Keratinocyte (primary cell): ENCODE measurements around the gene AGAP1. TPM values are rescaled to one million over a fixed set of nuclear protein-coding genes. Genes with fewer than 3 reads are reported as not detected.

Experiments used
- DNase-seq: peaks from one replicate; pipeline ENCODE4 v3.0.0-alpha.2; 2011; ENCODE audit warnings: low read depth, missing footprints, low spot score
- FAIRE-seq: peaks from 2 replicates; lab custom pipeline; 2011; peaks lifted over from hg19 to GRCh38; lab: Jason Lieb, UNC
- H2AFZ ChIP-seq: 2 replicates; pipeline ENCODE4 v1.6.0; 2012; ENCODE audit warnings: low read length, control low read depth, inconsistent platforms; ENCODE audit not compliant: control insufficient read depth
- H3K27ac ChIP-seq: 2 replicates; pipeline ENCODE4 v1.5.1; 2011; ENCODE audit warnings: low read length; ENCODE audit not compliant: control insufficient read depth, insufficient read depth
- H3K27me3 ChIP-seq: 3 replicates; pipeline ENCODE4 v1.6.0; 2011; ENCODE audit warnings: low read length; ENCODE audit not compliant: control insufficient read depth, insufficient read depth; ENCODE audit errors: extremely low read depth
- H3K36me3 ChIP-seq, 2 experiments: 2 replicates in 1 of 2; 3 replicates in 1 of 2; pipeline ENCODE4 v1.5.1; 2011; ENCODE audit warnings: low read length in 2 of 2, mild to moderate bottlenecking in 1 of 2; ENCODE audit not compliant: control insufficient read depth in 2 of 2, insufficient read depth in 2 of 2; ENCODE audit errors: extremely low read depth in 1 of 2
- H3K4me1 ChIP-seq: 3 replicates; pipeline ENCODE4 v1.5.1; 2011; ENCODE audit warnings: low read length; ENCODE audit not compliant: control insufficient read depth, insufficient read depth; ENCODE audit errors: extremely low read depth
- H3K4me2 ChIP-seq: 3 replicates; pipeline ENCODE4 v1.6.0; 2011; ENCODE audit warnings: low read depth, low read length; ENCODE audit not compliant: control insufficient read depth, insufficient read depth; ENCODE audit errors: extremely low read depth
- H3K4me3 ChIP-seq, 3 experiments: fragments of 200-600 bp in 1 of 3; sonication (generic) in 1 of 3; 2 replicates in 2 of 3; 3 replicates in 1 of 3; pipeline ENCODE4 v1.5.1; 2011 to 2016; ENCODE audit warnings: low read length in 3 of 3, mild to moderate bottlenecking in 3 of 3, control low read depth in 2 of 3, inconsistent platforms in 1 of 3, low read depth in 1 of 3, mixed read lengths in 1 of 3, mixed run types in 1 of 3, moderate library complexity in 1 of 3; ENCODE audit not compliant: control insufficient read depth in 2 of 3, insufficient read depth in 2 of 3; ENCODE audit errors: extremely low read depth in 1 of 3
- H3K79me2 ChIP-seq: 2 replicates; pipeline ENCODE4 v1.6.0; 2012; ENCODE audit warnings: low read length; ENCODE audit not compliant: control insufficient read depth, insufficient read depth
- H3K9ac ChIP-seq: 3 replicates; pipeline ENCODE4 v1.6.0; 2011; ENCODE audit warnings: low read length; ENCODE audit not compliant: control insufficient read depth, insufficient read depth; ENCODE audit errors: extremely low read depth
- H3K9me1 ChIP-seq: 3 replicates; pipeline ENCODE4 v1.6.0; 2011; ENCODE audit warnings: low read length; ENCODE audit not compliant: control insufficient read depth, insufficient read depth; ENCODE audit errors: extremely low read depth
- H3K9me3 ChIP-seq: 2 replicates; pipeline ENCODE4 v1.5.1; 2012; ENCODE audit warnings: low read depth, low read length; ENCODE audit not compliant: control insufficient read depth
- H4K20me1 ChIP-seq: 3 replicates; pipeline ENCODE4 v1.6.0; 2011; ENCODE audit warnings: low read length; ENCODE audit not compliant: control insufficient read depth, insufficient read depth; ENCODE audit errors: extremely low read depth
- EZH2 ChIP-seq: IDR thresholded peaks from one replicate; pipeline ENCODE4 v1.6.1; 2012; ENCODE audit warnings: inconsistent platforms, mild to moderate bottlenecking, low read length, moderate library complexity
- dilution Hi-C: fragments of 300-500 bp; cut with MboI; formaldehyde crosslinking; loops from one replicate; pipeline ENCODE4 v1.7.0; 2020; ENCODE audit warnings: low sequenced_read_pairs; ENCODE audit not compliant: extremely low pct_ligation_motif_present
- polyA plus RNA-seq, 5 experiments: library from polyadenylated mRNA; depleted of rRNA in 3 of 5; stranded (reverse) in 3 of 5; stranded (forward) in 1 of 5; unstranded in 1 of 5; fragments of >200 nt; gene quantifications; 1 replicate in 1 of 5; 2 replicates in 3 of 5; 3 replicates in 1 of 5; pipeline versions ENCODE4 v1.2.1 to v1.2.3, GENCODE V29; 2011 to 2012; ENCODE audit warnings: missing spikeins in 2 of 5, low read depth in 1 of 5, low replicate concordance in 1 of 5
- TF ChIP-seq, protein P1 (sequence below), 3 experiments: IDR thresholded peaks in 1 of 3; conservative IDR thresholded peaks in 1 of 3; optimal IDR thresholded peaks in 1 of 3; 2 replicates in 2 of 3; 3 replicates in 1 of 3; pipeline versions ENCODE3 to v1.5.1; 2011; ENCODE audit warnings: low read length in 3 of 3, mild to moderate bottlenecking in 3 of 3, moderate library complexity in 2 of 3, control low read depth in 1 of 3, inconsistent platforms in 1 of 3; ENCODE audit not compliant: insufficient read depth in 2 of 3; ENCODE audit errors: extremely low read depth in 1 of 3

The AGAP1 gene
- polyA plus RNA-seq, 1 donor (not counting 4 experiments of a cell fraction or from before 2014, with no cell fraction given): 12.6 TPM

DNA sequence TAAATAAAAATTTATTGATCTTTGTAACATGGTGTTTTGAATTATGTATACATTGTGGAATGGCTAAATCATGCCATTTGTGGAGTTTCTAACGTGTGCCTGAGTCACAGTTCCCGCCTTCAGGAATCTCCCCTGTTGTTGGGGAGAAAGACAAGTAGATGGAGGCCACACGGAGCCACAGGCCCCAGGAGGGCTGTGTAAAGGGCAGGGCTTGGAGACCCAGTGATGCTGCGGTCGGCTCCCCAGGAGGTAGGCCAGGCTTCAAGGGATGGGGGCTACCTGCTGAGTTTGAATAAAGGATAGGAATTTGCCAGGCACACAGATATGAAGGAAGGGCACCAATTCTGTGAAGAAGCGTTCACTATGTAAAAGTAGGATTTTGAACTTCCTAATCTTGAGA, 417.3 kb downstream of the AGAP1 start:
- DNase-seq (no peak), FAIRE-seq (no peak)
- Histone ChIP-seq H4K20me1 (no peaks in the 10 kb centered on the region), H3K4me3 (no peak overlapping the region), H3K79me2 (no peaks in the 10 kb centered on the region), H2AFZ (no peak overlapping the region), H3K36me3 (peaks cover 0 to 3% of the 10 kb centered on the region in 2 experiments), H3K9me1 (no peaks in the 10 kb centered on the region), H3K4me2 (no peak overlapping the region), H3K9ac (no peak overlapping the region), H3K9me3 (no peaks in the 10 kb centered on the region), H3K27ac (no peak overlapping the region), H3K27me3 (no peaks in the 10 kb centered on the region), H3K4me1 (no peaks in the 10 kb centered on the region)
- TF ChIP-seq, protein P1, sequence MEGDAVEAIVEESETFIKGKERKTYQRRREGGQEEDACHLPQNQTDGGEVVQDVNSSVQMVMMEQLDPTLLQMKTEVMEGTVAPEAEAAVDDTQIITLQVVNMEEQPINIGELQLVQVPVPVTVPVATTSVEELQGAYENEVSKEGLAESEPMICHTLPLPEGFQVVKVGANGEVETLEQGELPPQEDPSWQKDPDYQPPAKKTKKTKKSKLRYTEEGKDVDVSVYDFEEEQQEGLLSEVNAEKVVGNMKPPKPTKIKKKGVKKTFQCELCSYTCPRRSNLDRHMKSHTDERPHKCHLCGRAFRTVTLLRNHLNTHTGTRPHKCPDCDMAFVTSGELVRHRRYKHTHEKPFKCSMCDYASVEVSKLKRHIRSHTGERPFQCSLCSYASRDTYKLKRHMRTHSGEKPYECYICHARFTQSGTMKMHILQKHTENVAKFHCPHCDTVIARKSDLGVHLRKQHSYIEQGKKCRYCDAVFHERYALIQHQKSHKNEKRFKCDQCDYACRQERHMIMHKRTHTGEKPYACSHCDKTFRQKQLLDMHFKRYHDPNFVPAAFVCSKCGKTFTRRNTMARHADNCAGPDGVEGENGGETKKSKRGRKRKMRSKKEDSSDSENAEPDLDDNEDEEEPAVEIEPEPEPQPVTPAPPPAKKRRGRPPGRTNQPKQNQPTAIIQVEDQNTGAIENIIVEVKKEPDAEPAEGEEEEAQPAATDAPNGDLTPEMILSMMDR (optimal IDR thresholded peaks at IDR 0.05 in 1 of 3, IDR thresholded peaks at IDR 0.05 in 1 of 3, conservative IDR thresholded peaks at IDR 0.05 in 1 of 3; ENCODE audit: extremely low read depth in 1 of 3, insufficient read depth in 2 of 3, low read length in 3 of 3): no peak
- dilution Hi-C loops: no loop called here

DNA sequence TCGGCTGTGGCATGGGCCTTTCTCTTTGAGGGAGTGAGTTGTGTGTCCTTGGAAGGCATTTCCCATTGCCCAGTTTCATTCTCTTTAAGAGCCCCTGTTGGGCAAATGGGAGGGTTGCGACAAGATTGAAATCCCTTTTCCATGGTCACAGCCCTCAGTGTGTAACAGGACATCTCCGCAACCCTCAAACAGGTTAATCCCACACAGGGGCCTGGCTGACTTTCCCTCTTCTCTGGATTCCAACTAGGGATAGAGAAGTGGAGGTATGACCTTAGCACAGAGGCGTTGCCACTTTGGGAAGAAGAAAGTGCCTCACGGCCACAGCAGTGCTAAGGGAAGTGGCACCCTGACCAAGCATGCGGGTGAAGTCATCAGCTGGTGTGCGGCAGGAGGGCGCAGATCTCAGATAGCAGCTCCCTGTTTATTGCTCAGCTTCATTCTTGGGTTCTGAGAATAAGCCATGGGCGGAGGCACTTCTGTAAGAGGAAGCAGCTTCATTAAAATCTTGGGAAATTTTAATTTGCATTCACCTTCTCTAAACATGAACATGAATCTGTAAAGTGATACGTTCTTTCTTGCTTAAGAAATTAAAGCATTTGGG, 417.9 kb downstream of the AGAP1 start:
- Histone ChIP-seq H3K4me3 (no peak overlapping the region), H2AFZ (no peak overlapping the region), H3K27ac (no peak overlapping the region), H3K79me2 (no peaks in the 10 kb centered on the region), H3K9me3 (no peaks in the 10 kb centered on the region), H3K36me3 (peaks cover 0 to 3% of the 10 kb centered on the region in 2 experiments), H3K9ac (no peak overlapping the region), H3K27me3 (no peaks in the 10 kb centered on the region), H4K20me1 (no peaks in the 10 kb centered on the region), H3K9me1 (no peaks in the 10 kb centered on the region), H3K4me1 (no peaks in the 10 kb centered on the region), H3K4me2 (no peak overlapping the region)
- TF ChIP-seq, protein P1 (optimal IDR thresholded peaks at IDR 0.05 in 1 of 3, IDR thresholded peaks at IDR 0.05 in 1 of 3, conservative IDR thresholded peaks at IDR 0.05 in 1 of 3; ENCODE audit: extremely low read depth in 1 of 3, insufficient read depth in 2 of 3, low read length in 3 of 3): no peak
- no peak for TF ChIP-seq EZH2
- dilution Hi-C loops: no loop called here
- FAIRE-seq: no peak
- no peak for DNase-seq
